SKM-1 (cell line): ENCODE data around the gene SRSF12.
"Not testable (repeated sequence)": the region's sequence is repeated elsewhere in the genome, so short reads cannot be mapped to it uniquely, and the experiment has no call there.

Source experiments
- DNase-seq: peaks from one replicate; lab custom pipeline; 2025; ENCODE audit not compliant: unreplicated experiment; lab: John Stamatoyannopoulos, UW

SRSF12 gene

DNA sequence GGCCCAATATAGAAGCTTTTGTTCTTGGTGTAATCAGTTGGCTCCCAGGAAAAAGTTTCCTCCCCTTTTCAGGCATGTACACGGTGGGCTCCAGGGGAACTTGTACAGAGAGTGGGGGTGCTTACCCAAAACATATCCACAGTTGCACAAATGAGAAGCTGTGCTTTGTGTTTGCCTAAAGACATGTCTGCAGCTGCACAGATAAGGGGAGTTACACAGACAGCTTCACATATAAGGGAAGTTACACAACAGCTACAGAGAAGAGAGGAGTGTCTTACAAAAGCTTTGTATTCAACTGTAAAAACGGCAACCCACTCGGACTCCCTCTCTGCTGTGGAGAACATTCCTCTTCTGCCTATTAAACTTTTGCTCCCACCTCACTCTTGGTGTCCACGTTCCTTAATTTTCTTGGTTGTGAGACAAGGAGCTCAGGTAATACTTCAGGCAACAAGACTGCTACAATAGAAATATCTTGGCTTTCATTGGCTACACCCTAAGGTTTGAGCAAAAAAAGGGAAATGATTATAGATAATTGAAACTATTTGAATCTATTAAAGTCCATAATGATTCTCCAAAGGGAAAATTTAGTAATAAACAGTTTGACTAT is 44.8 kb downstream of the SRSF12 start:
- DNase-seq: peak; percentile 97

DNA sequence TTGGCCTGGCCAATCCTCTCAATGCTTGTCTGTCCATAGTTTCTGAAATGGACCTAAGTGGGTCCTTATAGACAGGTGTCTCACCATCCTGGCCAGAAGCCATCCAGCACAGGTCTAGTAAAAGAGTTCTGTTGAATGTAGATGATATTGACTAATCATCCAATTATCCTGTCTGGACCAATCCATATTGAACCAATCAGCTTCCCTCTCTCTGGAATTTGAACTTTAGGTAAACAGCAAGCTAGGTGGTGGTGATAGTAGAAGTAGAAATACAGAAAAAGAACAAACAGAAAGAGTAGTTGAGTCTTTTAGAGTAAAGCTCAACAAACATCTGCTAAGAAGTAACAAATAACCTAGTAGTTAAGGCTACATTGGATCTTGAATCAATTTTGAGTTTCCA is 46.8 kb downstream of the SRSF12 start:
- no peak for DNase-seq

- DNase-seq: no peak
Measured at GRCh38 chr6:89069536-89070163, 48.2 kb downstream of the SRSF12 start.

GRCh38 chr6:89068695-89069094 is 49.2 kb downstream of the SRSF12 start:
- DNase-seq: no peak

DNA sequence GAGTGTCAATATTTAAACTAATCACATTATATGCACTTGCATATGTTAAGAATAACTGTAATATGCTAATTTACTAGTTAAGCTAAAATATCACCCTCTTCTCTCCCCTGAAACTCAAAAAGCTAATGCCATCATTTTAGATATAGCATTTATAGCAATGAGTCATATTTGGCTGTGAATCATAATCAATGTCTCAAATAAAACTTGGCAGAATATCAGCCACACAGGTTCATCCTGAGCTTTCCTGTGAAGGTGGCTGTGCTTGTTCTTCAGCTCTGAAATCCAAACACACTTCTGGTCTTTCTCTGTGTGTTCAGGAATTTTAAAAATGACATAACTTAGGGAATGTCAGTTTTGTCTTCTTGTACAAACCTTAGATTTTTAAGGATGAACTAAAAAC is 50.1 kb downstream of the SRSF12 start:
- DNase-seq: no peak

GRCh38 chr6:89066940-89067646 is 50.8 kb downstream of the SRSF12 start:
- DNase-seq: no peak

- DNase-seq: not testable (repeated sequence)
Measured at GRCh38 chr6:89066121-89066520, 51.8 kb downstream of the SRSF12 start.

DNA sequence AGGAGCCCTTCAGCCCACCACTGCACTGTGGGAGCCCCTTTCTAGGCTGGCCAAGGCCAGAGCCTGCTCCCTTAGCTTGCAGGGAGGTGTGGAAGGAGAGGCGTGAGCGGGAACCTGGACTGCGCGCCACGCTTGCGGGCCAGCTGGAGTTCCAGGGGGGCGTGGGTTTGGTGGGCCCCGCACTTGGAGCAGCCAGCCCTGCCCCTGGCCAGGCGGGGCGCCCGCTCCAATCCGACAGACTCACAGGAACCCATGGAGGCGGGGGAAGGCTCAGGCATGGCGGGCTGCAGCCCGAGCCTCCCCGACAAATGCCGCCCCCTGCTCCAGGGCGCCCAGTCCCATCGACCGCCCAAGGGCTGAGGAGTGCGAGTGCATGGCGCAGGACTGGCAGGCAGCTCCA is 52.9 kb downstream of the SRSF12 start:
- DNase-seq: not testable (repeated sequence)

DNA sequence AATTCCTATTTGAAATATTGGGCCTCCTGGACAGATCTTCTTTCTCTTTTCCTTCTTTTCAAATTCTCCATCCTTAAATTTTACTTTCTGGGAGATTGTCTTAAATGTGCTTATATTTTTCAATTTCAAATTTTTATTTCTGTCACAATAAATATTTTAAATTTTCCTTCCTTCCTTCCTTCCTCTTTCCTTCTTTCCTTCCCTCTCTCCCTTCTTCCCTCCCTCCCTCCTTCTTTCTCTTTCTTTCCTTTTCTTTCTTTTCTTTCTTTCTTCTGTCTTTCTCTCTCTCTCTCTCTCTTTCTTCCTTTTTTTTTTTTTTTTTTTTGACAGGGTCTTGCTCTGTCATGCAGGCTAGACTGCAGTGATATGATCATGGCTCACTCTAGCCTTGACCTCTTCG is 54.0 kb downstream of the SRSF12 start:
- no peak for DNase-seq

GRCh38 chr6:89059227-89059626 is 58.6 kb downstream of the SRSF12 start:
- no peak for DNase-seq

DNA sequence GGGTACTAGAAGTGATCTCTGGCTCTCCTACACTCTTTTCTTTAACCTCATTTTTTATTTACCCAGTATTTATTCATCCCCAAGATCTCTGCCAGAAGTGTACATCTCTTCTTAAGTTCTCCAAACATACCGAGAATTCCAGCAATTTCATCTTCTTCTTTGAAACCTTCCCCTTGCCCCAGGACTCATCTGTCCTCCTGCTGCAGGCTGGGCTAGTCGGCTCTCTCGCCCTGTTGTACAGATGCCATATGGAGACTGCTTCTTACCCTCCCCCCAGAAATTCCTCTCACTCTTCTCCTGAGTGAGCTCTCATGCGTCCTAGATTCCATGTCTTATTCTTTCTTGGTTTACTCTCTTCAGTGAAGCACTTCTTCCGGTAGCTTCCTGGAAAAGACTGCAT is 59.2 kb downstream of the SRSF12 start:
- DNase-seq: no peak

DNA sequence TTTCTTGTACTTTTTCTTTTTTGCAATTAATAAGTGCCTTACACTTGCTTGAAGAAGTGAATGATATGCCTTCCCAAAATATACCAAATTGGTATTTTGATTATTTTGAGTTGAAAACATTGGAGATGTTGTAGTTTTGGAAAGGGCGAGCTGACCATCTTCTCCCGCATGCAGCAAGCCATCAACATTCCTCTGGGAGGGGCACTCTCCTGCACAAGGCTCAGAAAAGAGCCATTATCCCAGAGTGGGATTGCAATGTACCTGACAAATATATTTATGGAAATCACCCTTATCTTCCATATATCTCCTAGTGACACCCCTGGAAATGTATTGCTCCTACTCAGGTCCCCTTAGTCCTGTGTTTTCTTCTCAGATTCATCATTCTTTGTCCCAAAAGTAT is 60.1 kb downstream of the SRSF12 start:
- DNase-seq: no peak

- no peak for DNase-seq
Measured at GRCh38 chr6:89054208-89054607, 63.7 kb downstream of the SRSF12 start.

- DNase-seq: no peak
Measured at GRCh38 chr6:89051676-89052075, 66.2 kb downstream of the SRSF12 start.

- no peak for DNase-seq
Measured at GRCh38 chr6:89050697-89051096, 67.2 kb downstream of the SRSF12 start.

DNA sequence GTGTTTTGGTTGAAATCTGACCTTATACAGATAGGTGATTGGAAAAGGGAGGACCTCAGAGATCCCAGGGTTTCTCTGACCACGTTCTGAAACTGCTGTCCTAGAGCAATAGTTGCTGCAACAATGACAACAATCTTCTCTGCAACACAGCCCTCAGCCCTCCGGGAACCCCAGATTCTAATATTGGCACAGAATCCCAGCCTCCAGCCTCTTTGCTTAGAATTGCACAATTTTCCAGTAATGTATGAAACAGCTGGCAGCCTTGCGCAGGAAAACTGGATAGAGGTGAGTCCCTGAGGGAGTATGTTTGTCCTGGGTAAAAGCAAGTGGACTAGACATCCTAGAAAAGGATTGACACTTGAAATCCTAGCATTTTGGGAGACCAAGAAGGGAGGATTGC is 67.7 kb downstream of the SRSF12 start:
- DNase-seq: no peak

- DNase-seq: no peak
Measured at GRCh38 chr6:89048985-89049384, 68.9 kb downstream of the SRSF12 start.

- DNase-seq: no peak
Measured at GRCh38 chr6:89048288-89048923, 69.5 kb downstream of the SRSF12 start.

DNA sequence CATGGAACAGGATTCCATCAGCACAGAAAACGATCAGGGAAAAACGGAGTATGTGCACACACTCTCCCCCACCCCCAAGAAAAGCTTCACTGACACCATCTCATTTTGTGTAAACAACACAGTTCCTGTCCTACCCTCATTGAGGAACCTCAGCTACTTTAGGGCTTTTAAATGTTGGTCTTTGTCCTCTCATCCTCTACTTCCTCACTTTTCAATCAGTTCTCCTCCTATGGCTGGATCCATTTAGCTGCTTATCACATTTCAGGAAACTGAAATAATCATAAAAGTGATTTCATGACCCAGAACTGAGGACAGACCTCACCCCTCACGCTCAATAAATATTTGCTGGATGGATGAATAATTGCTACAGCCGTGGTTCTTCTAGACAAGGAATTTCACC is 70.4 kb downstream of the SRSF12 start:
- DNase-seq: no peak
